GM18951 (cell line): Measurements from ENCODE around the gene PNMT.

ENCODE experiments used
- POLR2A ChIP-seq: IDR thresholded peaks from 4 replicates; pipeline ENCODE4 v1.6.1; 2011; ENCODE audit warnings: mild to moderate bottlenecking; ENCODE audit not compliant: insufficient read length, insufficient read depth; ENCODE audit errors: extremely low read depth
- in situ Hi-C: fragments of 300-500 bp; cut with MboI; formaldehyde crosslinking; loops from one replicate; pipeline ENCODE4 v1.12.0; 2022; ENCODE audit warnings: low sequenced_read_pairs, mixed read lengths, inconsistent platforms; ENCODE audit not compliant: unreplicated experiment

Gene PNMT

GRCh38 chr17:39667945-39668924, at the start of gene PNMT:
Gene PNMT (plus strand): TSS chr17:39668453. CDS start chr17:39668476, 23 bp downstream.
- in situ Hi-C loops = no loop called here
- TF ChIP-seq POLR2A = no peak

- in situ Hi-C loops = no loop called here
- no peak for TF ChIP-seq POLR2A
Observed at GRCh38 chr17:39618956-39619785, 49.1 kb upstream of the PNMT start.

- in situ Hi-C loops = no loop called here
- no peak for TF ChIP-seq POLR2A
Observed at GRCh38 chr17:39619786-39620101, 48.5 kb upstream of the PNMT start.

GRCh38 chr17:39621523-39622379, 46.5 kb upstream of the PNMT start:
- in situ Hi-C loops = no loop called here
- no peak for TF ChIP-seq POLR2A

- in situ Hi-C loops = no loop called here
- no peak for TF ChIP-seq POLR2A
Observed at GRCh38 chr17:39622380-39623006, 45.8 kb upstream of the PNMT start.

- TF ChIP-seq POLR2A = no peak
- in situ Hi-C loops = no loop called here
Observed at GRCh38 chr17:39623356-39623950, 44.8 kb upstream of the PNMT start.

- in situ Hi-C loops = no loop called here
- no peak for TF ChIP-seq POLR2A
Observed at GRCh38 chr17:39624313-39624712, 43.9 kb upstream of the PNMT start.

GRCh38 chr17:39625198-39625785, 43.0 kb upstream of the PNMT start:
- no peak for TF ChIP-seq POLR2A
- in situ Hi-C loops = no loop called here

GRCh38 chr17:39626171-39627046, 41.8 kb upstream of the PNMT start, which contains the start of gene PPP1R1B:
Gene PPP1R1B (plus strand): TSS chr17:39626952. CDS start chr17:39627393, 441 bp downstream.
- no peak for TF ChIP-seq POLR2A
- in situ Hi-C loops = no loop called here

GRCh38 chr17:39627047-39627711, 41.1 kb upstream of the PNMT start:
- TF ChIP-seq POLR2A = no peak
- in situ Hi-C loops = no loop called here

GRCh38 chr17:39627712-39628516, 40.3 kb upstream of the PNMT start:
- no peak for TF ChIP-seq POLR2A
- in situ Hi-C loops = no loop called here
